Stimulated activated CD4-positive, alpha-beta T cell treated with anti-CD3 and anti-CD28 coated beads, Interleukin-12 subunit alpha, Interleukin-12 subunit beta, amount 100 ng/mL, for 4 hours (primary cell): ENCODE measurements around the gene FAM25A.

Source experiments
- DNase-seq: peaks from one replicate; pipeline ENCODE4 v3.0.0-alpha.2; 2020

FAM25A gene

GRCh38 chr10:87066865-87067264 lies 46.8 kb downstream of the FAM25A start:
- no peak for DNase-seq

GRCh38 chr10:87068281-87068680 lies 48.2 kb downstream of the FAM25A start:
- no peak for DNase-seq

GRCh38 chr10:87072449-87072848 lies 52.4 kb downstream of the FAM25A start:
- no peak for DNase-seq
